HL-60 (cell line): ENCODE measurements around the gene MGAT4A.

Source experiments
- DNase-seq, 2 experiments: peaks; one replicate each; pipeline ENCODE4 v3.0.0-alpha.2; 2010 to 2020; ENCODE audit warnings: low read depth in 1 of 2, low spot score in 1 of 2
- H3K27ac ChIP-seq: fragments of 250-450 bp; sonication (Bioruptor Pico); replicated peaks from 2 replicates; pipeline ENCODE4 v1.5.1; 2020; ENCODE audit warnings: mild to moderate bottlenecking, moderate library complexity
- H3K27me3 ChIP-seq: fragments of 250-450 bp; sonication (Bioruptor Pico); 2 replicates; pipeline ENCODE4 v1.5.1; 2021; ENCODE audit warnings: mild to moderate bottlenecking, moderate library complexity; ENCODE audit not compliant: insufficient read depth, poor library complexity, severe bottlenecking
- H3K4me3 ChIP-seq: replicated peaks from 2 replicates; pipeline ENCODE4 v1.5.1; 2011; ENCODE audit warnings: mild to moderate bottlenecking, control low read depth, low read length; ENCODE audit not compliant: insufficient read depth
- GABPA ChIP-seq: IDR thresholded peaks from 2 replicates; pipeline ENCODE4 v1.6.1; 2012; ENCODE audit warnings: low read depth
- POLR2AphosphoS5 ChIP-seq: IDR thresholded peaks from 2 replicates; pipeline ENCODE4 v1.6.1; 2012; ENCODE audit warnings: low read depth
- SPI1 ChIP-seq: IDR thresholded peaks from 2 replicates; pipeline ENCODE4 v1.6.1; 2012; ENCODE audit warnings: low read depth, mild to moderate bottlenecking, borderline replicate concordance
- TF ChIP-seq, protein P1 (sequence below): IDR thresholded peaks from one replicate; pipeline ENCODE4 v1.5.1; 2011; ENCODE audit warnings: low read length, control low read depth, inconsistent platforms; ENCODE audit not compliant: insufficient read depth
- TF ChIP-seq, protein P2 (sequence below): IDR thresholded peaks from 2 replicates; pipeline ENCODE4 v1.6.1; 2012; ENCODE audit warnings: low read depth; ENCODE audit not compliant: insufficient replicate concordance

The MGAT4A gene

GRCh38 chr2:98706591-98706990, 24.3 kb downstream of the MGAT4A start:
- Histone ChIP-seq H3K27ac (no peak overlapping the region), H3K27me3 (no peaks in the 10 kb centered on the region), H3K4me3 (no peak overlapping the region)
- DNase-seq: no peak
- no peak for TF ChIP-seq GABPA
- TF ChIP-seq, protein P1, sequence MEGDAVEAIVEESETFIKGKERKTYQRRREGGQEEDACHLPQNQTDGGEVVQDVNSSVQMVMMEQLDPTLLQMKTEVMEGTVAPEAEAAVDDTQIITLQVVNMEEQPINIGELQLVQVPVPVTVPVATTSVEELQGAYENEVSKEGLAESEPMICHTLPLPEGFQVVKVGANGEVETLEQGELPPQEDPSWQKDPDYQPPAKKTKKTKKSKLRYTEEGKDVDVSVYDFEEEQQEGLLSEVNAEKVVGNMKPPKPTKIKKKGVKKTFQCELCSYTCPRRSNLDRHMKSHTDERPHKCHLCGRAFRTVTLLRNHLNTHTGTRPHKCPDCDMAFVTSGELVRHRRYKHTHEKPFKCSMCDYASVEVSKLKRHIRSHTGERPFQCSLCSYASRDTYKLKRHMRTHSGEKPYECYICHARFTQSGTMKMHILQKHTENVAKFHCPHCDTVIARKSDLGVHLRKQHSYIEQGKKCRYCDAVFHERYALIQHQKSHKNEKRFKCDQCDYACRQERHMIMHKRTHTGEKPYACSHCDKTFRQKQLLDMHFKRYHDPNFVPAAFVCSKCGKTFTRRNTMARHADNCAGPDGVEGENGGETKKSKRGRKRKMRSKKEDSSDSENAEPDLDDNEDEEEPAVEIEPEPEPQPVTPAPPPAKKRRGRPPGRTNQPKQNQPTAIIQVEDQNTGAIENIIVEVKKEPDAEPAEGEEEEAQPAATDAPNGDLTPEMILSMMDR: no peak
- TF ChIP-seq, protein P2, sequence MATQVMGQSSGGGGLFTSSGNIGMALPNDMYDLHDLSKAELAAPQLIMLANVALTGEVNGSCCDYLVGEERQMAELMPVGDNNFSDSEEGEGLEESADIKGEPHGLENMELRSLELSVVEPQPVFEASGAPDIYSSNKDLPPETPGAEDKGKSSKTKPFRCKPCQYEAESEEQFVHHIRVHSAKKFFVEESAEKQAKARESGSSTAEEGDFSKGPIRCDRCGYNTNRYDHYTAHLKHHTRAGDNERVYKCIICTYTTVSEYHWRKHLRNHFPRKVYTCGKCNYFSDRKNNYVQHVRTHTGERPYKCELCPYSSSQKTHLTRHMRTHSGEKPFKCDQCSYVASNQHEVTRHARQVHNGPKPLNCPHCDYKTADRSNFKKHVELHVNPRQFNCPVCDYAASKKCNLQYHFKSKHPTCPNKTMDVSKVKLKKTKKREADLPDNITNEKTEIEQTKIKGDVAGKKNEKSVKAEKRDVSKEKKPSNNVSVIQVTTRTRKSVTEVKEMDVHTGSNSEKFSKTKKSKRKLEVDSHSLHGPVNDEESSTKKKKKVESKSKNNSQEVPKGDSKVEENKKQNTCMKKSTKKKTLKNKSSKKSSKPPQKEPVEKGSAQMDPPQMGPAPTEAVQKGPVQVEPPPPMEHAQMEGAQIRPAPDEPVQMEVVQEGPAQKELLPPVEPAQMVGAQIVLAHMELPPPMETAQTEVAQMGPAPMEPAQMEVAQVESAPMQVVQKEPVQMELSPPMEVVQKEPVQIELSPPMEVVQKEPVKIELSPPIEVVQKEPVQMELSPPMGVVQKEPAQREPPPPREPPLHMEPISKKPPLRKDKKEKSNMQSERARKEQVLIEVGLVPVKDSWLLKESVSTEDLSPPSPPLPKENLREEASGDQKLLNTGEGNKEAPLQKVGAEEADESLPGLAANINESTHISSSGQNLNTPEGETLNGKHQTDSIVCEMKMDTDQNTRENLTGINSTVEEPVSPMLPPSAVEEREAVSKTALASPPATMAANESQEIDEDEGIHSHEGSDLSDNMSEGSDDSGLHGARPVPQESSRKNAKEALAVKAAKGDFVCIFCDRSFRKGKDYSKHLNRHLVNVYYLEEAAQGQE: no peak
- no peak for TF ChIP-seq POLR2AphosphoS5
- TF ChIP-seq SPI1: no peak

DNA sequence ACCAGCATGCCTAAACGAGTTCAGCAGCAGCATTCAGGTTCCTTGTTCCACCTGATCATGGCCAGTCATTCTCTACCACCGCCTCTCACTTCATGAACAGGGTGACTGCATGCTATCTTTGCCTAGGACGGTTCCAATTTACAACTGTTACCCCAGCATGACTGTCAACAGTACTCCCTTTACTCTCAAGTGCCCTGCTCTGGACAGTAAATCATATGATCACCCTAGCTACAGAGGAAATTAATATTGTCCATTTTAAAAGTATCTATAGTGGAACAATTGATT, 25.7 kb downstream of the MGAT4A start:
- no peak overlapping the region for H3K4me3 ChIP-seq
- H3K27me3 ChIP-seq: no peaks in the 10 kb centered on the region
- DNase-seq: no peak
- no peak overlapping the region for H3K27ac ChIP-seq
- TF ChIP-seq SPI1 (no peak), GABPA (no peak), POLR2AphosphoS5 (no peak)
- TF ChIP-seq, protein P2: no peak
- TF ChIP-seq, protein P1: no peak

DNA sequence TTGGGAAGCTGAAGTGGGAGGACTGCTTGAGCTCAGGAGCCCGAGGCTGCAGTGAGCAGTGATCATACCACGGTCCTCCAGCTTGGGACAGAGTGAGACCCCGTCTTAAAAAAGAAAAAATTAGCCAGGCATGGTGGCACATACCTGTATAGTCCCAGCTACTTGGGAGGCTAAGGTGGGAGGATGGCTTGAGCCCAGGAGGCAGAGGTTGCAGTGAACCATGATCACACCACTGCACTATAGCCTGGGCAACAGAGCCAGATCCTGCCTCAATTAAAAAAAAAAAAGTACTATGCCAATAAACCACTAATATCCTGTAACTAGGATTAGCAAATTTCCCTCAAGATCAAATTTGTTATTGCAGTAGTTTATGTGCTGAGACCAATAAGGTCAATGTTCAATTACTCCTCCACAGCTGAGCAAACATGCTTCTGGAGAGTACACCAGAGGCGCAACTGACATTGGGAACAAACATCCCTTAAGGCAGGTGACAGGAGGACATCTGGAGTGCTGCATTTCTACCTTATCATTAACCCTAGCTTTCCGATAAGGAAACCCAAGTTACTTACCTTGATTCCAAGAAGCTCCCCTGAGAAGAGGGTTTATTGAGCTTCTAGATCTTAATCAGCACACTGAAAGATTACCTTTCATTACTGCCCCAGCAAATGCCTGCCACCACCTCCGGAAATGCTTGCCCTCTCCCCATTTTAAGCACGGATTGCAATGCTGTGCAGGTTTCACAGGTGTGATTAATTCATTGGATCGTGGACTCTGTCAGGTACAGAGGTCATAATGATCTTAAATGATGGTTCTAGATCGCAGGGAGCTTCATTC, 26.2 kb downstream of the MGAT4A start:
- no peak for DNase-seq
- Histone ChIP-seq H3K27me3 (no peaks in the 10 kb centered on the region), H3K4me3 (no peak overlapping the region), H3K27ac (no peak overlapping the region)
- no peak for TF ChIP-seq SPI1
- TF ChIP-seq, protein P2: no peak
- TF ChIP-seq POLR2AphosphoS5: no peak
- no peak for TF ChIP-seq GABPA
- TF ChIP-seq, protein P1: no peak
